ENCODE measurements around the gene PRKG1.

DNA sequence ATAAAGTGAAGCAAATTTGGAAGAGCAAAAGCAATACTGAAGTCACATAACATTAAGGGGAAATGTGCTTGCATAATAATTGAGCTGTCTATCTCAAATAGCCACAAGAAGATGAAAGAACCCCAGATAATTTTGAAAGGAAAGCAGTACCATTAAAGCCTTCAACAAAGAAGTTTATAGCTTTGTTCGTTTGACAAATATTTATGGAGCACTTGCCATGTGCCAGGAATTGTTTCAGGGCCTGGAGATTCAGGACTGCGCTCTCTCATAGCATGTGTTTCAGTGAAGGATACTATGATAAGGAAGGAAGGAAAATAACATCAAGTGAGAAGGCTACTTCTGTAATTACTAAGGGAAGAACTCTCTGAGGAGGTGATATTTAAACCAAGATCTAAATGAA lies 837.4 kb downstream of the PRKG1 start:
- TF ChIP-seq TAF1 (conservative IDR thresholded peaks at IDR 0.05) (no peak), SP1 (IDR thresholded peaks at IDR 0.05) (no peak), FOXA1 (IDR thresholded peaks at IDR 0.05) (no peak), RAD21 (IDR thresholded peaks at IDR 0.05) (no peak), JUND (IDR thresholded peaks at IDR 0.05) (no peak), RXRA (IDR thresholded peaks at IDR 0.05) (no peak), NR2F2 (IDR thresholded peaks at IDR 0.05) (no peak), FOXA2 (IDR thresholded peaks at IDR 0.05) (no peak), EGR1 (IDR thresholded peaks at IDR 0.05; ENCODE audit: low read depth in 2 of 2) (no peak), GABPA (IDR thresholded peaks at IDR 0.05 in 1 of 2, conservative IDR thresholded peaks at IDR 0.05 in 1 of 2) (no peak)
- TF ChIP-seq, protein P1, sequence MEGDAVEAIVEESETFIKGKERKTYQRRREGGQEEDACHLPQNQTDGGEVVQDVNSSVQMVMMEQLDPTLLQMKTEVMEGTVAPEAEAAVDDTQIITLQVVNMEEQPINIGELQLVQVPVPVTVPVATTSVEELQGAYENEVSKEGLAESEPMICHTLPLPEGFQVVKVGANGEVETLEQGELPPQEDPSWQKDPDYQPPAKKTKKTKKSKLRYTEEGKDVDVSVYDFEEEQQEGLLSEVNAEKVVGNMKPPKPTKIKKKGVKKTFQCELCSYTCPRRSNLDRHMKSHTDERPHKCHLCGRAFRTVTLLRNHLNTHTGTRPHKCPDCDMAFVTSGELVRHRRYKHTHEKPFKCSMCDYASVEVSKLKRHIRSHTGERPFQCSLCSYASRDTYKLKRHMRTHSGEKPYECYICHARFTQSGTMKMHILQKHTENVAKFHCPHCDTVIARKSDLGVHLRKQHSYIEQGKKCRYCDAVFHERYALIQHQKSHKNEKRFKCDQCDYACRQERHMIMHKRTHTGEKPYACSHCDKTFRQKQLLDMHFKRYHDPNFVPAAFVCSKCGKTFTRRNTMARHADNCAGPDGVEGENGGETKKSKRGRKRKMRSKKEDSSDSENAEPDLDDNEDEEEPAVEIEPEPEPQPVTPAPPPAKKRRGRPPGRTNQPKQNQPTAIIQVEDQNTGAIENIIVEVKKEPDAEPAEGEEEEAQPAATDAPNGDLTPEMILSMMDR (IDR thresholded peaks at IDR 0.05; ENCODE audit: low read depth, low read length, missing input control) = no peak
- TF ChIP-seq, protein P2, sequence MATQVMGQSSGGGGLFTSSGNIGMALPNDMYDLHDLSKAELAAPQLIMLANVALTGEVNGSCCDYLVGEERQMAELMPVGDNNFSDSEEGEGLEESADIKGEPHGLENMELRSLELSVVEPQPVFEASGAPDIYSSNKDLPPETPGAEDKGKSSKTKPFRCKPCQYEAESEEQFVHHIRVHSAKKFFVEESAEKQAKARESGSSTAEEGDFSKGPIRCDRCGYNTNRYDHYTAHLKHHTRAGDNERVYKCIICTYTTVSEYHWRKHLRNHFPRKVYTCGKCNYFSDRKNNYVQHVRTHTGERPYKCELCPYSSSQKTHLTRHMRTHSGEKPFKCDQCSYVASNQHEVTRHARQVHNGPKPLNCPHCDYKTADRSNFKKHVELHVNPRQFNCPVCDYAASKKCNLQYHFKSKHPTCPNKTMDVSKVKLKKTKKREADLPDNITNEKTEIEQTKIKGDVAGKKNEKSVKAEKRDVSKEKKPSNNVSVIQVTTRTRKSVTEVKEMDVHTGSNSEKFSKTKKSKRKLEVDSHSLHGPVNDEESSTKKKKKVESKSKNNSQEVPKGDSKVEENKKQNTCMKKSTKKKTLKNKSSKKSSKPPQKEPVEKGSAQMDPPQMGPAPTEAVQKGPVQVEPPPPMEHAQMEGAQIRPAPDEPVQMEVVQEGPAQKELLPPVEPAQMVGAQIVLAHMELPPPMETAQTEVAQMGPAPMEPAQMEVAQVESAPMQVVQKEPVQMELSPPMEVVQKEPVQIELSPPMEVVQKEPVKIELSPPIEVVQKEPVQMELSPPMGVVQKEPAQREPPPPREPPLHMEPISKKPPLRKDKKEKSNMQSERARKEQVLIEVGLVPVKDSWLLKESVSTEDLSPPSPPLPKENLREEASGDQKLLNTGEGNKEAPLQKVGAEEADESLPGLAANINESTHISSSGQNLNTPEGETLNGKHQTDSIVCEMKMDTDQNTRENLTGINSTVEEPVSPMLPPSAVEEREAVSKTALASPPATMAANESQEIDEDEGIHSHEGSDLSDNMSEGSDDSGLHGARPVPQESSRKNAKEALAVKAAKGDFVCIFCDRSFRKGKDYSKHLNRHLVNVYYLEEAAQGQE (IDR thresholded peaks at IDR 0.05) = no peak
- TF ChIP-seq, protein P3, sequence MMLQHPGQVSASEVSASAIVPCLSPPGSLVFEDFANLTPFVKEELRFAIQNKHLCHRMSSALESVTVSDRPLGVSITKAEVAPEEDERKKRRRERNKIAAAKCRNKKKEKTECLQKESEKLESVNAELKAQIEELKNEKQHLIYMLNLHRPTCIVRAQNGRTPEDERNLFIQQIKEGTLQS (IDR thresholded peaks at IDR 0.05) = no peak
- TF ChIP-seq, protein P4, sequence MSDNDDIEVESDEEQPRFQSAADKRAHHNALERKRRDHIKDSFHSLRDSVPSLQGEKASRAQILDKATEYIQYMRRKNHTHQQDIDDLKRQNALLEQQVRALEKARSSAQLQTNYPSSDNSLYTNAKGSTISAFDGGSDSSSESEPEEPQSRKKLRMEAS (IDR thresholded peaks at IDR 0.05) = no peak
